DOHH2 (cell line): ENCODE results near the gene ACOT9.

Experiments
- H3F3A ChIP-seq: fragments of 200-600 bp; sonication (generic), shearing (Covaris generic); 2 replicates; pipeline ENCODE4 v1.6.0; 2016; ENCODE audit warnings: antibody characterized with exemption, mild to moderate bottlenecking; ENCODE audit not compliant: control insufficient read depth, insufficient read depth
- H3K27ac ChIP-seq: fragments of 200-600 bp; sonication (generic); 2 replicates; pipeline ENCODE4 v1.5.1; 2014; ENCODE audit warnings: low read depth, mild to moderate bottlenecking, low read length, moderate library complexity
- H3K27me3 ChIP-seq: fragments of 200-600 bp; sonication (generic); 2 replicates; pipeline ENCODE4 v1.6.1; 2014; ENCODE audit warnings: mild to moderate bottlenecking, low read length, mixed read lengths; ENCODE audit not compliant: control insufficient read depth
- H3K36me3 ChIP-seq: fragments of 200-600 bp; sonication (generic); 2 replicates; pipeline ENCODE4 v1.6.1; 2014; ENCODE audit warnings: mild to moderate bottlenecking, low read length, moderate library complexity, mixed read lengths; ENCODE audit not compliant: control insufficient read depth
- H3K4me1 ChIP-seq: fragments of 200-600 bp; sonication (generic); 2 replicates; pipeline ENCODE4 v1.6.1; 2014; ENCODE audit warnings: mild to moderate bottlenecking, low read length, mixed read lengths; ENCODE audit not compliant: control insufficient read depth
- H3K4me2 ChIP-seq: fragments of 200-600 bp; sonication (generic); 2 replicates; pipeline ENCODE4 v1.6.0; 2014; ENCODE audit warnings: mild to moderate bottlenecking, low read length, moderate library complexity
- H3K4me3 ChIP-seq: fragments of 200-600 bp; sonication (generic); 2 replicates; pipeline ENCODE4 v1.5.1; 2014; ENCODE audit warnings: mild to moderate bottlenecking, low read length, mixed read lengths
- H3K79me2 ChIP-seq: fragments of 200-600 bp; sonication (generic); 2 replicates; pipeline ENCODE4 v1.6.1; 2014; ENCODE audit warnings: mild to moderate bottlenecking, low read length, mixed read lengths; ENCODE audit not compliant: control insufficient read depth
- H3K9me2 ChIP-seq: fragments of 200-600 bp; sonication (generic); replicated peaks from 2 replicates; pipeline ENCODE4 v1.6.1; 2014; ENCODE audit warnings: mild to moderate bottlenecking, low read length, mixed read lengths; ENCODE audit not compliant: control insufficient read depth
- H3K9me3 ChIP-seq: fragments of 200-600 bp; sonication (generic); 2 replicates; pipeline ENCODE4 v1.6.1; 2014; ENCODE audit warnings: antibody characterized with exemption, low read length, mixed read lengths; ENCODE audit not compliant: control insufficient read depth, insufficient read depth
- H4K20me1 ChIP-seq: fragments of 200-600 bp; sonication (generic); 2 replicates; pipeline ENCODE4 v1.6.0; 2014; ENCODE audit warnings: low read depth, mild to moderate bottlenecking, antibody characterized with exemption, low read length, moderate library complexity; ENCODE audit not compliant: control insufficient read depth, insufficient read depth
- CTCF ChIP-seq: fragments of 200-600 bp; sonication (generic); IDR thresholded peaks from one replicate; pipeline ENCODE4 v1.5.1; 2014; ENCODE audit warnings: antibody characterized with exemption, mild to moderate bottlenecking, low read depth, low read length; ENCODE audit not compliant: poor library complexity, severe bottlenecking
- EZH2phosphoT487 ChIP-seq: fragments of 200-600 bp; sonication (generic); IDR thresholded peaks from 2 replicates; pipeline ENCODE4 v1.6.1; 2017; ENCODE audit warnings: borderline replicate concordance, mild to moderate bottlenecking, antibody characterized with exemption, low read length, moderate library complexity, mixed read lengths

The ACOT9 gene

GRCh38 chrX:23742174-23742696, 841 bp downstream of the ACOT9 start:
- peaks cover 56% of the 10 kb centered on the region for H3K79me2 ChIP-seq
- TF ChIP-seq EZH2phosphoT487 (no peak), CTCF (no peak)
- peak overlapping the region; percentile 80 for H3K4me3 ChIP-seq
- peak overlapping the region; percentile 25; the same call in 1 of the 2 replicates for H3K27ac ChIP-seq
- H3K9me3 ChIP-seq: no peaks in the 10 kb centered on the region
- H3K36me3 ChIP-seq: no peaks in the 10 kb centered on the region
- peaks cover 18% of the 10 kb centered on the region for H3K4me1 ChIP-seq
- H3F3A ChIP-seq: peaks cover 9% of the 10 kb centered on the region
- H3K4me2 ChIP-seq: peak overlapping the region; percentile 56
- no peaks in the 10 kb centered on the region for H3K27me3 ChIP-seq
- no peaks in the 10 kb centered on the region for H3K9me2 ChIP-seq
- H4K20me1 ChIP-seq: no peaks in the 10 kb centered on the region

- no peaks in the 10 kb centered on the region for H3K9me3 ChIP-seq
- H3F3A ChIP-seq: no peaks in the 10 kb centered on the region
- H3K4me1 ChIP-seq: peaks cover 8% of the 10 kb centered on the region
- no peak overlapping the region for H3K27ac ChIP-seq
- H3K79me2 ChIP-seq: peaks cover 55% of the 10 kb centered on the region
- H3K4me3 ChIP-seq: no peak overlapping the region
- no peaks in the 10 kb centered on the region for H3K27me3 ChIP-seq
- H3K36me3 ChIP-seq: peaks cover 2% of the 10 kb centered on the region; the same call in 1 of the 2 replicates
- no peak for TF ChIP-seq CTCF
- no peak for TF ChIP-seq EZH2phosphoT487
- no peaks in the 10 kb centered on the region for H4K20me1 ChIP-seq
- no peak overlapping the region for H3K4me2 ChIP-seq
- no peaks in the 10 kb centered on the region for H3K9me2 ChIP-seq
Measured at GRCh38 chrX:23737413-23737812, 5.7 kb downstream of the ACOT9 start.

- Histone ChIP-seq H3K36me3 (peaks cover 2% of the 10 kb centered on the region; the same call in 1 of the 2 replicates), H3K9me2 (no peaks in the 10 kb centered on the region), H3K9me3 (no peaks in the 10 kb centered on the region), H3K79me2 (peaks cover 42% of the 10 kb centered on the region), H3K4me1 (peaks cover 3% of the 10 kb centered on the region; the same call in 1 of the 2 replicates), H3K4me3 (no peak overlapping the region), H4K20me1 (no peaks in the 10 kb centered on the region), H3K27me3 (no peaks in the 10 kb centered on the region), H3F3A (no peaks in the 10 kb centered on the region), H3K4me2 (no peak overlapping the region), H3K27ac (no peak overlapping the region)
- TF ChIP-seq CTCF (no peak), EZH2phosphoT487 (no peak)
Measured at GRCh38 chrX:23736030-23736429, 7.0 kb downstream of the ACOT9 start.
